RWPE2 (cell line): ENCODE results near the gene SCGB1C2.

Source experiments
- ATAC-seq: fragments of 200-7000 bp; cut with Tn5 transposase; 3 replicates; pipeline ENCODE4 v1.9.1; 2021; ENCODE audit warnings: low read depth
- DNase-seq: peaks from one replicate; pipeline ENCODE4 v3.0.0-alpha.2; 2020; ENCODE audit warnings: low spot score
- H3K27ac ChIP-seq: fragments of 450-650 bp; 2 replicates; pipeline ENCODE4 v1.5.1; 2017; ENCODE audit warnings: mild to moderate bottlenecking; ENCODE audit not compliant: poor library complexity, severe bottlenecking
- H3K27me3 ChIP-seq: fragments of 250-450 bp; sonication (Bioruptor Pico); 2 replicates; pipeline ENCODE4 v1.5.1; 2021; ENCODE audit warnings: mild to moderate bottlenecking, moderate library complexity; ENCODE audit not compliant: insufficient read depth, poor library complexity, severe bottlenecking
- H3K36me3 ChIP-seq: fragments of 250-450 bp; sonication (Bioruptor Pico); 2 replicates; pipeline ENCODE4 v1.5.1; 2020; ENCODE audit warnings: low read depth, mild to moderate bottlenecking, moderate library complexity
- H3K4me1 ChIP-seq: fragments of 250-450 bp; sonication (Bioruptor Pico); 2 replicates; pipeline ENCODE4 v1.5.1; 2021; ENCODE audit warnings: mild to moderate bottlenecking, moderate library complexity; ENCODE audit not compliant: insufficient read depth, poor library complexity, severe bottlenecking
- H3K4me3 ChIP-seq: fragments of 250-450 bp; sonication (Bioruptor Pico); 2 replicates; pipeline ENCODE4 v1.5.1; 2021; ENCODE audit warnings: mild to moderate bottlenecking, moderate library complexity; ENCODE audit not compliant: severe bottlenecking
- H3K9me3 ChIP-seq: fragments of 250-450 bp; sonication (Bioruptor Pico); 2 replicates; pipeline ENCODE4 v1.5.1; 2021; ENCODE audit warnings: mild to moderate bottlenecking, moderate library complexity; ENCODE audit not compliant: severe bottlenecking
- TF ChIP-seq, protein P1 (sequence below): fragments of 450-650 bp; IDR thresholded peaks from one replicate; pipeline ENCODE4 v1.5.1; 2017; ENCODE audit warnings: mild to moderate bottlenecking, moderate library complexity; ENCODE audit not compliant: poor library complexity, severe bottlenecking

Gene SCGB1C2

GRCh38 chr17:142102-142661, 4.8 kb downstream of the SCGB1C2 start:
- Histone ChIP-seq H3K36me3 (no peaks in the 10 kb centered on the region), H3K9me3 (no peaks in the 10 kb centered on the region), H3K27ac (no peak overlapping the region), H3K4me1 (no peaks in the 10 kb centered on the region), H3K4me3 (no peak overlapping the region), H3K27me3 (no peaks in the 10 kb centered on the region)
- DNase-seq: peak; percentile 51
- no peak for ATAC-seq
- TF ChIP-seq, protein P1, sequence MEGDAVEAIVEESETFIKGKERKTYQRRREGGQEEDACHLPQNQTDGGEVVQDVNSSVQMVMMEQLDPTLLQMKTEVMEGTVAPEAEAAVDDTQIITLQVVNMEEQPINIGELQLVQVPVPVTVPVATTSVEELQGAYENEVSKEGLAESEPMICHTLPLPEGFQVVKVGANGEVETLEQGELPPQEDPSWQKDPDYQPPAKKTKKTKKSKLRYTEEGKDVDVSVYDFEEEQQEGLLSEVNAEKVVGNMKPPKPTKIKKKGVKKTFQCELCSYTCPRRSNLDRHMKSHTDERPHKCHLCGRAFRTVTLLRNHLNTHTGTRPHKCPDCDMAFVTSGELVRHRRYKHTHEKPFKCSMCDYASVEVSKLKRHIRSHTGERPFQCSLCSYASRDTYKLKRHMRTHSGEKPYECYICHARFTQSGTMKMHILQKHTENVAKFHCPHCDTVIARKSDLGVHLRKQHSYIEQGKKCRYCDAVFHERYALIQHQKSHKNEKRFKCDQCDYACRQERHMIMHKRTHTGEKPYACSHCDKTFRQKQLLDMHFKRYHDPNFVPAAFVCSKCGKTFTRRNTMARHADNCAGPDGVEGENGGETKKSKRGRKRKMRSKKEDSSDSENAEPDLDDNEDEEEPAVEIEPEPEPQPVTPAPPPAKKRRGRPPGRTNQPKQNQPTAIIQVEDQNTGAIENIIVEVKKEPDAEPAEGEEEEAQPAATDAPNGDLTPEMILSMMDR: no peak

DNA sequence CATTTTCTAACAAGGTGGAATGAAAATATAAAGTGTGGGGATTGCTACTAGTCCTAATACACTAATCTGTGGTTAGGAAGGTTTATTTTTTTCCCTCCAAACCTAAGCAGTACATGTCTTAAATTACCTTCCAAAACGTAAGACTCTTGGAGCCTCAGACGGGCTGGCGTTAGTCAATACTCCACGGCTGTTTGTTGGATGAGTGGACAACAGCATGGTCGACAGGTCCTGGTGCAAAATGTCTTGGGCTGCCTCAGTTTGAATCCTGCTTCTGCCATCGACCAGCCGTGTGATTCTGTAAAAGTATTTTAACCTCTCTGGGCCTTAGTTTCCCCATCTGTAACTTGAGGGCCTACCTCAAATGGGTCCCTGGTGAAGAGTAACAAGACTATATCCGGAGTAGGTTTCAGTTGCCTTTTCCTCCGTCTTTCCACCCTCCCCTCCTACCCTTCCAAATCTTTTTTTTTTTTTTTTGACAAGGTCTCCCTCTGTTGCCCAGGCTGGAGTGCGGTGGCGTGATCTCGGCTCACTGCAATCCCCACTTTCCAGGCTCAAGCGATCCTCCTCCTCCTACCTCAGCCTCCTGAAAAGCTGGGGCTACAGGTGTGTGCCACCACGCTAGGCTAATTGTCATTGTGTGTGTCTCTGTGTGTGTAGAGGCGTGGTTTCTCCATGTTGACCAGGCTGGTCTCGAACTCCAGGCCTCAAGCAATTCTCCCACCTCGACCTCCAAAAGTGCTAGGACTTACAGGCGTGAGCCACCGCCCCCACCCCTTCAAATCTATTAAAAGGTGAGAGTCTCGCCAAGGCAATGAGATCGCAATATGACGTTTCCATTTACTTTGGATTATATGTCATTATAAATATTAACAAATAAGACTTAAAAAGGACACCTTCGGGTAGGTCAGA, 5.8 kb downstream of the SCGB1C2 start:
- Histone ChIP-seq H3K4me3 (no peak overlapping the region), H3K4me1 (no peaks in the 10 kb centered on the region), H3K27me3 (no peaks in the 10 kb centered on the region), H3K36me3 (no peaks in the 10 kb centered on the region), H3K9me3 (no peaks in the 10 kb centered on the region), H3K27ac (no peak overlapping the region)
- DNase-seq (no peak), ATAC-seq (no peak)
- TF ChIP-seq, protein P1: no peak

- H3K36me3 ChIP-seq: no peaks in the 10 kb centered on the region
- TF ChIP-seq, protein P1: peak; percentile 89
These were observed 6.5 kb downstream of the SCGB1C2 start for GRCh38 chr17:143785-144281.

DNA sequence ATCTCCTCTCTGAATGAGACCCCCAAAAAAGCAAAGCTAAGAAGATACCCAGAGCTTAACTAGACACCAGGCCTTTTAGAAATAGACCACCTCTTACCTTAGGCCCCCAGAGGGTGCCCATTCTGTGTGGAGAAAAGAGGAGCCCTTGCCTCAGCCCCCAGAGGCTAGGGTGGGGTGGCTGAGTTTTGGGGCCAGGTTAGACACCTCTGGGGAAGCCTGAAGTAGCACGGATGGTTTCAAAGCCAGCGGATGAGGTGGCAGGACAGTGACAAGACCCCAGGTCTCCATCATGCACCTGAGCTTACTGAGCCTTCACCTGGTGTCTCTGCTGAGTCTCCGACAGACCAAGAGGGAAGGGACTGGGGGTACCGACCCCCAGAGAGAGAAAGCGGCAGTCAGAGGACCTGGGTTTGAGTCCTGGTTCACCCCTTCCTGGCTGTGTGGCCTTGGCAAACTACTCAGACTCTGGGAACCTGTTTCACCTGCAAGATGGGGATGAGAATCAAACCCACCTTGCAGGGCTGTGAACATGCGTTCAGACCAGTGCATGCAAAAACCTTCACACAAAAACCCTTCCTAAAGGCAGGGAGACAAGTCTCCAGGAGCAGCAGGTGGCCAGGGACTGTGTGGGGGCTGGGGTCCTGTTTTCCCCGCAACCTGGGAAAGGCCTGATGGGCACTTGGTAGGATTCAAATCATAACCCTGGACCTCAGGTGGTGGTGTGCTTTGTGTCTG, 7.7 kb downstream of the SCGB1C2 start:
- DNase-seq (no peak), ATAC-seq (no peak)
- no peaks in the 10 kb centered on the region for H3K9me3 ChIP-seq
- no peak overlapping the region for H3K4me3 ChIP-seq
- TF ChIP-seq, protein P1: no peak
- no peaks in the 10 kb centered on the region for H3K4me1 ChIP-seq
- H3K27ac ChIP-seq: no peak overlapping the region
- H3K36me3 ChIP-seq: no peaks in the 10 kb centered on the region
- H3K27me3 ChIP-seq: no peaks in the 10 kb centered on the region

More at GRCh38 chr17:143785-144281, 6.5 kb downstream of the SCGB1C2 start:
- Histone ChIP-seq H3K4me3 (no peak overlapping the region), H3K4me1 (no peaks in the 10 kb centered on the region), H3K27me3 (no peaks in the 10 kb centered on the region), H3K27ac (no peak overlapping the region), H3K9me3 (no peaks in the 10 kb centered on the region)
- peak; percentile 83 for ATAC-seq
- peak; percentile 71 for DNase-seq
